Measurements from ENCODE around the gene PRKCE.

Gene PRKCE

GRCh38 chr2:45631955-45632354, 19.5 kb upstream of the PRKCE start:
- DNase-seq (ENCODE audit: low read depth in 2 of 2), result no peak

DNA sequence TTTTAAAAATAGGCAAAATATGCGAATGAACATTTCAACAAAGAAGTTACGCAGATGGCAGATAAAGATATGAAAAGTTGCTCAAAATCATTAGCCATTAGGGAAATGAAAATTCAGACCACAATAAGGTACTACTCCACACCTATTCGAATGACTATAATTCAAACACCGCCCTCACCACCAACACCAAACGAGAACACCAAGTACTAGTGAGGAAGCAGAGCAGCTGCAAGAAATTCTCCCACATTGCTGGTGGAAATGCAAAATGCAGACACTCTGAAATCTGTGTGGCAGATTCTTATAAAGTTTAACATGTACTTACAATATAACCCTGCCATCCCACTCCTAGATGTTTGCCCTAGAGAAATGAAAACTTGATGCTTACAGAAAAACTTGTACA, 17.3 kb upstream of the PRKCE start:
- no peak for DNase-seq (ENCODE audit: low read depth in 2 of 2)

GRCh38 chr2:45636008-45636407, 15.5 kb upstream of the PRKCE start:
- DNase-seq (ENCODE audit: low read depth in 2 of 2), result no peak

- DNase-seq (ENCODE audit: low read depth in 2 of 2), result no peak
These were observed 14.0 kb upstream of the PRKCE start for GRCh38 chr2:45637440-45637839.

- DNase-seq (ENCODE audit: low read depth in 2 of 2), result no peak
These were observed 10.9 kb upstream of the PRKCE start for GRCh38 chr2:45640576-45640975.

DNA sequence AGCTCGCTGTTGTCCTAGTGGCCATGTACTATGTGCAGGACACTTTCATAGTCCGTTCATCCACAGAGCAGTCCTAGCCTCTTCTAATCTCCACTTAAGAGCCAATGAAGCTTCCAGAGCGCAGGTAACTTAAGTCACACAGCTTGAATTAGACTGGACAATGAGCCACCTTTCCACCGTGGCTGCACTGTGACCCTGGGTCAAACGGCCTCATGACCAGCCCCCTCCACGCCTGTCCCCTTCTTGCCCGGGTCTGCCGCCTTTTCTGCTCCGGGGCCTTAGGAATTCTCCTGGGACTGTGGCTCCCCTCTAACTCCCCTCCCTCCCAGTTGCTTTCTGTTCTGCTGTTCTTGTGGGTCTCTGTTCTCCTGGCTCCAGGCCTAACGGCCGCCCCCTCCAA, 8.4 kb upstream of the PRKCE start:
- DNase-seq (ENCODE audit: low read depth in 2 of 2), result no peak

DNA sequence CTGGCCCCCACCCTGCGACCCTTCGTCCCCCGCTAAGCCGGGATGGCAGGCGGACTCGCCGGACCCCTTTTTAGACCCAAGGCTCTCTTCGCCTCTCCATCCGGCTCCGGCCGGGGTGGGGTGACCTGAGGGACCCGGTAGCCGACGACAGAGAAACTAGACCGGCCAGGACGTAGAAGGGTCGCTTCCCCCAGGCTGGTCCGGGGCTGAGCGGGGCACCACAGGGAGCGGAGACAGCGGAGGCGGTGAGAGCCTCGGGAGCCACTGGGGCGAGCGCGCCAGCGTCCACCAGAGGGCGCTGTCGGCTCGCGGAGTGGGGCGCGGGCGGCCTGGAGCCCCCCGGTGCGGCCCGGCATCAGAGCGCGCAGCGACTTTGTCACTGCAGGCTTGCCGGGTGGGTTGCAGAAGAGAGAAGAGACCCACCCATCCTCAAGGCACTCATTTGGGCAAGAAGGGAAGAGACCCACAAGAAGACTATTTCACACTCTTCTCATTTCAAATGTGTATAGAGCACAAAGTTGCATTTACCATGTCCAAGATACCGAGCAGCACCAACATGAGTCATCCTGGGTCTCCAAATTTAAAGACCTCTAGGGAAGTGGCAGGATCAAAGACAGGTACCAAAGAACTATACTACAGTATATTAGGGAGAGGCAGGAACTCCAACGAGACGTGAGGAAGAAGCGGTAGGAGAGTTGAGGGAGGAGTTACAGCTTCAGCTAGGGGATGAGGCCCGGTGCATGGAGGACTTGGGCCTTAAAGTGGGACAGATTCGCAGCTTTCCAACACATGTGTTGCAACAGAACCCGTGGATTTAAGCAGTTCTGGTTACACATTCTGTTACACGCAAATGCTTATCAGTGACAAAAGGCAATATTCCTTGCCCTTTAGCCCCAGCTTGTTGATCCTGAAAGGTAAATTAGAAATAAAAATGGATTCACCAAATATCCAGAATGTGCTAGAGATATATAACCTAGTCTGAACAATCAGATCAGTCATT, 7.6 kb upstream of the PRKCE start:
- peak; percentile 56 to 67 for DNase-seq (ENCODE audit: low read depth in 2 of 2)

DNA sequence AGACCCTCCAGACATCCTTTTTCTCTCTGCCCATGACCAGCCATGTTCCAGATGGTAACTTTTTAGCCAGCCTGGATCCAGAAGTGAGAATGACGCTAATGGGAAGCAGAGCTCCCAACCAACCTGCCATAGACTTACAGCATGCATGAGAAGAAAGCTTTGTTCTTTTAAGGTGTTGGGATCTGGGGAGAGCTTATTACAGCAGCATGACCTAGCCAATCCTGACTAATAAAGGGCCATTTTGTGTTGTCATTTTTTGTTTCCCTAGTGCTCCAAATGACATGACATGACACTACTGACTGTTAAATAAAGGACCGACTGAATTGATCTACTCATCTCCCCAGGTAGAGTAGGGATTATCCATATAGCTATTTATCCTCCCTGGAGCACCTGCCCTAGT, 5.2 kb upstream of the PRKCE start:
- no peak for DNase-seq (ENCODE audit: low read depth in 2 of 2)

DNA sequence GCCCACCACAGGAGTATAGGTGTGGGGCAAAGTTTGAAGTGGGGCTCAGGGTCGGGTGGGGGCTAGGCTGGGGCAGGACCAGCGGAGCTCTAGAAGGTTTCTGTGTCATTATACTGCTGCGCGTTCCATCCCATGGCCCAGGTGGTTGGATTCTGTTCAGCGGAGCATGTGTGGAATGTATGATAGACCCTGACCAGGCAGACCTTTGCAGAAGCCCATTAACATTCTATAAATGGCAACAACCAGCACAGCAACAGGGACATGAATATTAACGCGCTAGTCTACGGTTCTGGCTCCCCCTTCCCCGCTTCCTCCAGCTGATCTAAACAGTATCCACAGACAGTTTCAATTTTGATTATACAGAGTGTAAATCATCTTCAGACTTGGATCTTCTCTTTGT, 4.1 kb upstream of the PRKCE start:
- DNase-seq (ENCODE audit: low read depth in 2 of 2), result no peak

DNA sequence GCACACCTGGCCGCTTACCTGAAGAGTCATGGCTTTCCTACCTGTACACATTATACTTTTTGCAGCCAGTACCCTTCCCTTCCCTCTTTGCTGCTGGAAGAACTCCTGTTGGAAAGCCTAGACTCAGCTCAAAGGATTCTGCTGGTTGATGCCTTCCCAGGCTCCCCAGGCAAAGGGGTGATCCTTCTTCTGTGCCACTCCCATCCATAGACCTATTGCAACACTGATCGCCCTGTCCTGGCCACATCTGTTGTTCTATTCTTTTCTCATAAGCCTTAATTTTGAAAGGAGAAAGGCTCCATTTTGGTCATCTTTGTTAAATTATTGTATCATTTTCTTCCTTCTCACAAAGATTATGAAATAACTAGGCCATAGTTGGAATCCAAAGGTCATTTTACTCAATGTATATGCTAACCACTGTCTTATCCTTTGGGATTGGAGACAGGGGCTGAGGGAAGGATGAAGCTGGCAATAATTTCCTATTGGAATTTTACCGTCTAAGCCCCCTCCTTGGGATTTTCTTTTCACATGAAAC, 3.4 kb upstream of the PRKCE start:
- DNase-seq (ENCODE audit: low read depth in 2 of 2), result no peak

- DNase-seq (ENCODE audit: low read depth in 2 of 2), result no peak
These were observed 2.8 kb upstream of the PRKCE start for GRCh38 chr2:45648636-45649035.

DNA sequence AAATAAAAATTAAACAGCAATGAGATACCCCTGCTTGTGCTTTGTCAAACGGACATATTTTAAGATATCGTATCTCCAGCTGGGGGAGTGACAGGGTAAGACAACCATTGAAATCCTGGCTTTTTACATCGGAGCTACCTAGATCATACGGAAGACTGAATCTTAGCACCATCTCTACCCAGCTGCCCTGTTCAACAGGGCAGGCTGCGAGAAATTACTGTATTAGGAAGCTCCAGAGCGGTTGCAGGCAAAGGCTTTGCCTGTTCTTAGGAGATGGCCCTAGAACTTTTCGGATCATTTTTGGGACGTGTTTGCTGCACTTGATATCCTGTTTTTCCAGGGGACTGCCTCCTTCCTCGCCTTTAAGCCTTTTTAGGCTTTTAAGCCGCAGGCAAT, 2.0 kb upstream of the PRKCE start:
- no peak for DNase-seq (ENCODE audit: low read depth in 2 of 2)

DNA sequence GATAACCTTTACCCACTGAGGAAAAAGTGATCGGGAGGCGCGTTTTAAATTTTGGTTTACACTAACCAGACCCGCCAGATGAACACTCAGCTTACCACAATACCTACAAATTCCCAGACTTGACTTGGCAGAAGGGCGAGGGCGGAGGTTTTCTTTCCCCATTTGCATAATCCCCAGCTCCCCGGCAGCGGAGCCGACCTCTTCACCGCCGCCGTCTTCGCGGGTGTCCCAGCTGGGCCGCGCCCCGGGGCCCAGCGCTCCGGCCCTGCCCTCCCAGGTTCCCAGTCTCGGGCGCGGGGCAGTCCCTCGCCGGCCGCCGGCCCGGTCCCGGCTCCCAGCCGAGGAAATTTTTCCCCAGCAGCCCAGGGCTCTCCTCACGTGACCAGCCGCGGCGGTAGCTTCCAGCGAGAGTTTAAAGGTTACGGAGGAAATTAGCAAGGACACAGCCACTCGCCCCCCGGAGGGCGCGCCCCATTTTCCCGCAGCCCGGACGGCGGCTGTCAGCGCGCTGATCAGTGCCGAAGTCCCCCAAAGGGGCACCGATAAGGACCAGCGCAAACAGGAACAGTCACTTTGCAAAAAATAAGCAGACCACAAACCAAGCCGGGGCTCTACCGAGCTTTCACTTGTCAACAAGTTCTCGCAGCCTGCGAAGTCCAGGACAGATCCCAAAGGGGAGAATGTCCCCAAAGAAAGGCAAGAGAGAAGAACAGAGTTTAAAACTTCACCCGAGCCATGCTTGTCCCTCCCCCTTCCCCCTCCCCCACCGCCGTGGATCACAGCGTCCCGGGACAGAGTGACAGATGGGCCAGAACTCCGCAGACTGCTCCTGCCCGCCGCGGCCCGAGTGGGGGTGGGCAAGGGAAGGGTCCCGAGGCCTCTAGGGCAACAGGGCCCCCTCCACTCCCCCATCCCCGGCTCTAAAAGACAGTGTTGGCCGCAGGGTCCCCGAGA, 1.3 kb upstream of the PRKCE start:
- peak; percentile 39 to 45 for DNase-seq (ENCODE audit: low read depth in 2 of 2)

- DNase-seq (ENCODE audit: low read depth in 2 of 2), result peak; percentile 81 to 84
These were observed 542 bp upstream of the PRKCE start for GRCh38 chr2:45650851-45651414.

DNA sequence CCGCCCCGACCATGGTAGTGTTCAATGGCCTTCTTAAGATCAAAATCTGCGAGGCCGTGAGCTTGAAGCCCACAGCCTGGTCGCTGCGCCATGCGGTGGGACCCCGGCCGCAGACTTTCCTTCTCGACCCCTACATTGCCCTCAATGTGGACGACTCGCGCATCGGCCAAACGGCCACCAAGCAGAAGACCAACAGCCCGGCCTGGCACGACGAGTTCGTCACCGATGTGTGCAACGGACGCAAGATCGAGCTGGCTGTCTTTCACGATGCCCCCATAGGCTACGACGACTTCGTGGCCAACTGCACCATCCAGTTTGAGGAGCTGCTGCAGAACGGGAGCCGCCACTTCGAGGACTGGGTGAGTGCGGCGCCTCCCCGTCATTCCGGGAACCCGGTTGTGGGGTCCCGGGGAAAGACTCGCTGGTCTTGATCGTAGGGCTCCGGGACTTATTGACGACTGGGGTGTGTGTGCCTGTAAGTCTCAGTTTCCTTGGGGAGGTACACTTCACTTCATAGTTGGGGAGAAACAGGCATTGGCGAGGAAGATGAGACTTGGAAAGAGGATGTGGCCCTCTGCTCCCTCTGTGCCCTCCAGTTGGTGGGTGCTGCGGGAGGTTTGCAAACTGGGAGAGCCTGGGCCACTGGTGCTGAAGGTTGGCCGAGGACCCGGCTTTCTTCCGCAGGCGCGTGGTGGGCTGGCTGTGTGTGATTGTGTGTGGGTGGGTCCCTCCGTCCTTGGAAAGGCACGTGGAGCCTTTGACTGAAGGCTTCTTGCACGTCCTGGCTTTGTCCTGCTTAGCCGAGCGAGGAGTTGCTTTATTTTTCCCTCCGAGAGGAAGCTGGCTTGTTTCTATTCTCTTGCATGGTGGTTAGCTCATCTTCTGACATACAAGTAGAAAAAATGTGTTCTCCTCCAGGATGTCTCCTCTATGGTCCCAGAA, 886 bp downstream of the PRKCE start:
- no peak for DNase-seq (ENCODE audit: low read depth in 2 of 2)

DNA sequence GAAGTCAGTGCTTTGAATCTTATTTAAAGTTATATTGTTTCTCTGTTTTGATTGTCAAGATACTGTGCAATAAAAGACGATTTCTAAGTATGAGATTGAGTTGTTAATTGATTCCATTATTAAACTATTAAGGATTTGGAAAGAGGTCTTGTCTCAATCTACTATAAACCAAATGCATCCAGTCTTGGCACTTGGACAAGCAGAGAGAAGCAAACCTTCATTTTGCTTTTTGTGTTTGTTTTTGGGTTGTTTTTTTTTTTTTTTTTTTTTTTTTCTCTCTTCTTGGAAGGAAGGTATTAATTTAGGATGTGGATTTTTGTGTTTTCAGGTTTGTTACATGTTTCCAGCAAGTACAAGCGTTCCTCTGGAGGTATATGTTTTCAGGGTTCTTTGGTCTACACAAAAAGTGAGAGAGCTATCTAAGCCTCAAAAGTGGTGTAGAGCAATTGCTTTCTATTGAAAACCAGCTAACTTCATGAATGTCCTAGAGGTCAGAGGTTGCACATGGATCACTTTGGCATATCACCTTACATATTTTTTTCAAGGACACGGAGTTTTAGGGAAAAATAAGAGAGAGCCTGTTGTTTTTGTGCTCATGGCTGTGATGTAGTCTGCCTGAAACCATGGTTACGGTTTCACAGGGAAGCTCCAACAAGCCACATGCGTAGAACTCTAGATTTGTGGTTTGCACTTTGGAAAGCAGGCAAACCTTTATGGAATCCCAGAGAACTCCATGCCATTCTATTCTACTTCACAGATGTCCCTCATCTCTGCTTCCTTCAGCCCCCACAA, 1.8 kb downstream of the PRKCE start:
- DNase-seq (ENCODE audit: low read depth in 2 of 2), result no peak

DNA sequence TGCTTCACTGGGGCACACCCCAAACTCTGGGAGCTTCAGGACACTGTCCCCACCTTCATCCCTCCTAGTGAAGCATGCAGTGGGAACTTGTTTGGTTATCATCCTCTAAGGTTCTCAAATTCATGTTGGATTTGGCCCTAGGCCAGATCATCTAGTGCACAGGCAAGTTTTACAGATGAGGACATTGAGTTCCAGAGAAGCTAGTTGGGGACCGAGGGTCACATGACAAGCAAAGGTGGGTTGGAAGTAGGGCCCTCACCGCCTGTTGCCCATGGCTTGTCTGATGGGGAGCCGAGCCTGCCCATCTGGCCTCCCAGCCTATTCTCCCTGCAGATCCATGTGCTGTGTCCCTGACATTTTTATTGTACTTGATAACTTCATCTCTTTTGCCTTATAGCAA, 2.8 kb downstream of the PRKCE start:
- DNase-seq (ENCODE audit: low read depth in 2 of 2), result no peak

- no peak for DNase-seq (ENCODE audit: low read depth in 2 of 2)
These were observed 10.4 kb downstream of the PRKCE start for GRCh38 chr2:45661828-45662227.

- no peak for DNase-seq (ENCODE audit: low read depth in 2 of 2)
These were observed 13.3 kb downstream of the PRKCE start for GRCh38 chr2:45664635-45665261.
